ENCODE data around the gene ECI2.

GRCh38 chr6:4069199-4069598 lies 66.2 kb downstream of the ECI2 start:
- TF ChIP-seq CTCF (IDR thresholded peaks at IDR 0.05) (no peak), POLR2A (IDR thresholded peaks at IDR 0.05) (no peak)

All from esophagus squamous epithelium (tissue), 4 donors.